Esophagus squamous epithelium (tissue), 4 donors: Measurements from ENCODE around the gene AADACL3.

Experiments
- CTCF ChIP-seq, 6 experiments: fragments of 450-650 bp in 4 of 6; fragments of 200-600 bp in 2 of 6; sonication (generic) in 2 of 6; IDR thresholded peaks; one replicate each; pipeline ENCODE4 v1.5.1; 2016 to 2019; ENCODE audit warnings: antibody characterized with exemption in 6 of 6, mild to moderate bottlenecking in 4 of 6, moderate library complexity in 4 of 6
- POLR2A ChIP-seq, 4 donors: fragments of 450-650 bp; IDR thresholded peaks; one replicate each; pipeline ENCODE4 v1.6.1; 2017; ENCODE audit warnings: antibody characterized with exemption in 4 of 4, mild to moderate bottlenecking in 4 of 4, moderate library complexity in 3 of 4

GRCh38 chr1:12677565-12677964 lies 38.3 kb upstream of the AADACL3 start:
- TF ChIP-seq CTCF (IDR thresholded peaks at IDR 0.05): no peak
- no peak for TF ChIP-seq POLR2A (IDR thresholded peaks at IDR 0.05)
